ENCODE data around the gene PTPDC1. TPM values are rescaled to one million over a fixed set of nuclear protein-coding genes. Genes with fewer than 3 reads are reported as not detected.

PTPDC1 gene
- total and polyA plus RNA-seq, 9 of the 15 experiments (the other 6 are each of a cell fraction or from before 2014, with no cell fraction given): 1.1 to 8.1 (median 5.7) TPM

DNA sequence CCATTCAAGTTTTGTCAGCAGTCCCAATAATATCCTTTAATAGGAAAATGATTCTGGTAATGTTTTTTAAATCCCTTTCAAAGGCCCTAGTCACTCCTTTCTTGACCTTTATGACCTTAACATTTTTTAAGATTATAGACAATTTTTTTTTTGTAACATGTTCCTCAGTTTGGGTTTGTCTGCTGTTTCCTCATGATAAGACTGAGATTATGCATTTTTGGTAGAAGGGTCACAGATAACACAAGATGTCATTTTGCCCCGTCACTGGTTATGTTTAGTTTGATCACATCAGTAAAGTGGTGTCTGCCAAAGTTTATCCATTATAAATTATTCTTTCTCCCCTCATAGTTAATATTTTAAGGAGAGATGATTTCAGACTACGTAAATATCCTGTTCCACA is 16.0 kb upstream of the PTPDC1 start (continued):
- TF ChIP-seq CUX1 (CRISPR knock-in tag; IDR thresholded peaks at IDR 0.05) (no peak), SMARCC2 (IDR thresholded peaks at IDR 0.05; ENCODE audit: low read depth) (peak; percentile 70), KLF10 (CRISPR knock-in tag; IDR thresholded peaks at IDR 0.05) (no peak), ZNF644 (tag; IDR thresholded peaks at IDR 0.05; ENCODE audit: low read depth) (peak; percentile 76; the same call in 1 of the 2 replicates), ZNF445 (CRISPR knock-in tag; IDR thresholded peaks at IDR 0.05; ENCODE audit: low read depth) (no peak), MTA2 (IDR thresholded peaks at IDR 0.05; ENCODE audit: low read depth) (peak; percentile 88), RNF219 (CRISPR knock-in tag; IDR thresholded peaks at IDR 0.05) (no peak), ZBTB40 (IDR thresholded peaks at IDR 0.05) (no peak), ZBTB40 (CRISPR knock-in tag; IDR thresholded peaks at IDR 0.05) (no peak)
- TF ChIP-seq, protein P1, sequence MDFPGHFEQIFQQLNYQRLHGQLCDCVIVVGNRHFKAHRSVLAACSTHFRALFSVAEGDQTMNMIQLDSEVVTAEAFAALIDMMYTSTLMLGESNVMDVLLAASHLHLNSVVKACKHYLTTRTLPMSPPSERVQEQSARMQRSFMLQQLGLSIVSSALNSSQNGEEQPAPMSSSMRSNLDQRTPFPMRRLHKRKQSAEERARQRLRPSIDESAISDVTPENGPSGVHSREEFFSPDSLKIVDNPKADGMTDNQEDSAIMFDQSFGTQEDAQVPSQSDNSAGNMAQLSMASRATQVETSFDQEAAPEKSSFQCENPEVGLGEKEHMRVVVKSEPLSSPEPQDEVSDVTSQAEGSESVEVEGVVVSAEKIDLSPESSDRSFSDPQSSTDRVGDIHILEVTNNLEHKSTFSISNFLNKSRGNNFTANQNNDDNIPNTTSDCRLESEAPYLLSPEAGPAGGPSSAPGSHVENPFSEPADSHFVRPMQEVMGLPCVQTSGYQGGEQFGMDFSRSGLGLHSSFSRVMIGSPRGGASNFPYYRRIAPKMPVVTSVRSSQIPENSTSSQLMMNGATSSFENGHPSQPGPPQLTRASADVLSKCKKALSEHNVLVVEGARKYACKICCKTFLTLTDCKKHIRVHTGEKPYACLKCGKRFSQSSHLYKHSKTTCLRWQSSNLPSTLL (IDR thresholded peaks at IDR 0.05): no peak

Measured in K562 (cell line).